GM12864 (cell line): Measurements from ENCODE around the gene LRBA.
"Not testable (repeated sequence)": the region's sequence is repeated elsewhere in the genome, so short reads cannot be mapped to it uniquely, and the experiment has no call there.

Experiments used
- DNase-seq: peaks from one replicate; pipeline ENCODE4 v3.0.0-alpha.2; 2011; ENCODE audit warnings: low read depth
- H3K4me3 ChIP-seq: 2 replicates; pipeline ENCODE4 v1.5.1; 2011; ENCODE audit warnings: mild to moderate bottlenecking, low read depth, low read length, control low read depth
- TF ChIP-seq, protein P1 (sequence below): IDR thresholded peaks from 2 replicates; pipeline ENCODE4 v1.5.1; 2011; ENCODE audit warnings: low read depth, mild to moderate bottlenecking, moderate library complexity, low read length, control low read depth, inconsistent platforms; ENCODE audit errors: missing control alignments

LRBA gene

DNA sequence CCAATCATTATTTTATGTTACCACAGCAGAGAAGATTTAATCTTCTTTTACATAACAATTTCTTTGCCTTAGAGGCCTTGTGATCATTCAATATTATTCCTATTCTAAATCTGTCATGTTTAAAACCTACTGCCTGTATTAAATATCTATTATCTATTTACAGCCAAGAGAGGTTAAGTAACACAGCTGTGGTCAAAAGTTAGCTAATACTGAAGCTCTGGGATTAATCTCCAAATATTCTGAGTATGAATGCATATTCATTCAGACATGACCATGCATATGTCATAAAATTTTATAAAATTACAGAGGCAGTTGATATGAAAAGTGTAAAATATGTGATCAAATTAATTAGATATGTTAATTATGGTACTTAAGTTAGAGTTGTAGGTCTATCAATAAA is 621.0 kb downstream of the LRBA start:
- no peak overlapping the region for H3K4me3 ChIP-seq
- DNase-seq: no peak
- TF ChIP-seq, protein P1, sequence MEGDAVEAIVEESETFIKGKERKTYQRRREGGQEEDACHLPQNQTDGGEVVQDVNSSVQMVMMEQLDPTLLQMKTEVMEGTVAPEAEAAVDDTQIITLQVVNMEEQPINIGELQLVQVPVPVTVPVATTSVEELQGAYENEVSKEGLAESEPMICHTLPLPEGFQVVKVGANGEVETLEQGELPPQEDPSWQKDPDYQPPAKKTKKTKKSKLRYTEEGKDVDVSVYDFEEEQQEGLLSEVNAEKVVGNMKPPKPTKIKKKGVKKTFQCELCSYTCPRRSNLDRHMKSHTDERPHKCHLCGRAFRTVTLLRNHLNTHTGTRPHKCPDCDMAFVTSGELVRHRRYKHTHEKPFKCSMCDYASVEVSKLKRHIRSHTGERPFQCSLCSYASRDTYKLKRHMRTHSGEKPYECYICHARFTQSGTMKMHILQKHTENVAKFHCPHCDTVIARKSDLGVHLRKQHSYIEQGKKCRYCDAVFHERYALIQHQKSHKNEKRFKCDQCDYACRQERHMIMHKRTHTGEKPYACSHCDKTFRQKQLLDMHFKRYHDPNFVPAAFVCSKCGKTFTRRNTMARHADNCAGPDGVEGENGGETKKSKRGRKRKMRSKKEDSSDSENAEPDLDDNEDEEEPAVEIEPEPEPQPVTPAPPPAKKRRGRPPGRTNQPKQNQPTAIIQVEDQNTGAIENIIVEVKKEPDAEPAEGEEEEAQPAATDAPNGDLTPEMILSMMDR: no peak

GRCh38 chr4:150391052-150391451 is 624.0 kb downstream of the LRBA start:
- H3K4me3 ChIP-seq: no peak overlapping the region
- DNase-seq: no peak
- TF ChIP-seq, protein P1: no peak

GRCh38 chr4:150390531-150390910 is 624.6 kb downstream of the LRBA start:
- no peak overlapping the region for H3K4me3 ChIP-seq
- TF ChIP-seq, protein P1: no peak
- DNase-seq: no peak

DNA sequence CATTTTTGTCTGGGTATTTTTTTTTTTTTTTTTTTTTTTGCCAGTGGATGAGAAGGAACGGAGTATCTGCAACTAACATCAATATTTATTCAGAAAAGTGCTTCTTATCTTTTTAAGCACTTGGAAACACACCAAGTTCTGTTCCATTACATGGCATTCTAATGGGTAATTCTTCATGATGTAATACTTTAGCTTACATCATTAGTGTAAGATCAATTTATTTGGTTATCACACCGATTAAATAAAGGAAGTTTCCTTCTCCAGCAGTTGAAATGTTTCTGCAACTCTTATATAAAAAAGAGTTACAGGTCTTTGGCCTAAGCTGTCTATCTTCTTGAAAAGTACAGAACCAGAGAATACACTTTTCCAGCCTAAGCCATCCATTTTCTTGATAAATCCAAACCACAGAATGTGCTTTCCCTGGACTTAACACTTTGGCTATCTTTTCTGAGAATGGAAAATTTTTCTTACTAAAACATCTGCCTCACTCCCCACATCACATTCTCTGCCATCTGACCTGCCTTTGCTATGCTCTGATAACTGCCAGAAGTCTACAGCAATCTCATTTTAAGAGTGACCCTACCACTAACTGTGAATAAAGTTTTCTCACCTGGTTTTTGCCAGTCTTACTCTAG is 625.1 kb downstream of the LRBA start:
- TF ChIP-seq, protein P1: no peak
- DNase-seq: no peak

GRCh38 chr4:150387981-150388380 is 627.1 kb downstream of the LRBA start:
- TF ChIP-seq, protein P1: no peak
- no peak for DNase-seq
- H3K4me3 ChIP-seq: no peak overlapping the region

More for the DNA sequence above, 625.1 kb downstream of the LRBA start:
- no peak overlapping the region for H3K4me3 ChIP-seq

- not testable (repeated sequence) for DNase-seq, H3K4me3 ChIP-seq
Observed at GRCh38 chr4:150386415-150386814, 628.7 kb downstream of the LRBA start.

- no peak for DNase-seq
- no peak overlapping the region for H3K4me3 ChIP-seq
- TF ChIP-seq, protein P1: no peak
Observed at GRCh38 chr4:150385606-150386005, 629.5 kb downstream of the LRBA start.

DNA sequence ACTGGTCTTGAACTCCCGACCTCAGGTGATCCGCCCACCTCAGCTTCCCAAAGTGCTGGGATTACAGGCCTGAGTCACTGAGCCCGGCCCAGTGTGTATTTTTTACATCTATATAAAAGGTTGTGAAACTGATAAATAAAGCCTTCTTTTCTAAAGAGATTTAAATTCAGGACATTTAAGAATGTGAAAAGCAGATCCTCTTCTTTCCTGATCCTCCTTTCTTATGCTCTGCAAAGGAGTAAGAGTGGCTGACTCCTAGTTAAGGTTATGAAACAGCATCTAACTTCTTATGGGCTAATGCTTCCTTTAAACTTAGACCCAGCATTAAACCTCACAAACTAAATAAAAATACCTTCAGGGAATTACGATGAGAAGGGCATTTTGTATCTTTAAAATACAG is 630.8 kb downstream of the LRBA start:
- TF ChIP-seq, protein P1: no peak
- H3K4me3 ChIP-seq: no peak overlapping the region
- no peak for DNase-seq
